ENCODE results near the gene FZD7. TPM values are rescaled to one million over a fixed set of nuclear protein-coding genes. Genes with fewer than 3 reads are reported as not detected.

The FZD7 gene
- total and polyA plus RNA-seq, 9 of the 15 experiments (the other 6 are each of a cell fraction or from before 2014, with no cell fraction given), result 0.11 to 2.4 (median 0.69) TPM

GRCh38 chr2:202064171-202064880, 30.7 kb downstream of the FZD7 start:
- ChIA-PET POLR2A (no interaction called here), CTCF (ENCODE audit: low intra/inter-chr PET ratio) (no interaction called here)
- Histone ChIP-seq H4K20me1 (replicated peaks; ENCODE audit: control insufficient read depth, insufficient read depth, low read length) (no peaks in the 10 kb centered on the region), H3K4me1 (replicated peaks in 1 of 2; ENCODE audit: control insufficient read depth in 2 of 2, insufficient read depth in 2 of 2, low read length in 2 of 2) (peaks cover 0 to 8% of the 10 kb centered on the region in 2 experiments; a peak in 3 of 5 replicates), H2AFZ (ENCODE audit: low read depth, low read length) (no peak overlapping the region), H3K9me3 (replicated peaks; ENCODE audit: control insufficient read depth, insufficient read depth, low read depth, low read length) (no peaks in the 10 kb centered on the region), H3K27me3 (ENCODE audit: control insufficient read depth in 2 of 2, insufficient read depth in 2 of 2, low read length in 2 of 2) (no peaks in the 10 kb centered on the region), H3K9me1 (ENCODE audit: control insufficient read depth, insufficient read depth, low read length) (no peaks in the 10 kb centered on the region), H3K9ac (ENCODE audit: insufficient read depth in 1 of 2, low read depth in 2 of 2, low read length in 2 of 2) (no peak overlapping the region; a peak in 1 of 4 replicates), H3K4me2 (ENCODE audit: insufficient read depth, low read length) (no peak overlapping the region), H3K79me2 (ENCODE audit: control insufficient read depth, insufficient read depth, low read length) (no peaks in the 10 kb centered on the region), H3K4me3 (no peak overlapping the region), H3K36me3 (ENCODE audit: control insufficient read depth, insufficient read depth, low read length) (no peaks in the 10 kb centered on the region), H3K27ac (ENCODE audit: extremely low read depth, low read depth, low read length) (no peak overlapping the region)
- intact Hi-C loops (cut with micrococcal nuclease) (no loop called here), in situ Hi-C loops (cut with MboI) (no loop called here)
- no peak for TF ChIP-seq PCBP1 (IDR thresholded peaks at IDR 0.05; ENCODE audit: low read depth, low read length, poor library complexity, severe bottlenecking)
- no peak for TF ChIP-seq HDAC8 (tag; IDR thresholded peaks at IDR 0.05)
- no peak for TF ChIP-seq PKNOX1 (IDR thresholded peaks at IDR 0.05)
- TF ChIP-seq LARP7 (IDR thresholded peaks at IDR 0.05), result no peak
- TF ChIP-seq MITF (IDR thresholded peaks at IDR 0.05), result no peak
- no peak for TF ChIP-seq ZNF165 (CRISPR knock-in tag; IDR thresholded peaks at IDR 0.05; ENCODE audit: borderline replicate concordance)
- no peak for TF ChIP-seq RBBP5 (IDR thresholded peaks at IDR 0.05; ENCODE audit: borderline replicate concordance, insufficient read depth, low read length, poor library complexity, severe bottlenecking)
- TF ChIP-seq MTF1 (CRISPR knock-in tag; IDR thresholded peaks at IDR 0.05; ENCODE audit: borderline replicate concordance), result no peak
- no peak for TF ChIP-seq MAFK (IDR thresholded peaks at IDR 0.05; ENCODE audit: low read length)
- TF ChIP-seq ETV5 (CRISPR knock-in tag; IDR thresholded peaks at IDR 0.05; ENCODE audit: low read depth), result no peak
- no peak for TF ChIP-seq NCOA2 (IDR thresholded peaks at IDR 0.05; ENCODE audit: partially characterized antibody in 2 of 2)
- WGBS (ENCODE audit: insufficient coverage, low coverage, missing lambda C conversion rate), result 0% methylated on average over 3 of the region's 3 CpGs
- ATAC-seq (no peak), FAIRE-seq (no peak), DNase-seq (ENCODE audit: extremely low read depth in 1 of 4, low spot score in 3 of 4) (no peak)
- BruUV-seq (replicated peaks), result no TSS peak

Measured in K562 (cell line).